Endodermal cell (in vitro differentiated cells): Measurements from ENCODE around the gene KRTAP10-3. TPM values are rescaled to one million over a fixed set of nuclear protein-coding genes. Genes with fewer than 3 reads are reported as not detected.

Experiments used
- DNase-seq: peaks from one replicate; pipeline ENCODE4 v3.0.0-alpha.2; 2017
- H3K27ac ChIP-seq: 2 replicates; pipeline ENCODE4 v1.5.1; 2013; ENCODE audit warnings: mild to moderate bottlenecking, low read depth, low read length, moderate library complexity
- H3K27me3 ChIP-seq: 2 replicates; pipeline ENCODE4 v1.6.1; 2013; ENCODE audit warnings: mild to moderate bottlenecking, low read length, moderate library complexity; ENCODE audit not compliant: insufficient read depth, control insufficient read depth, poor library complexity, severe bottlenecking
- H3K36me3 ChIP-seq: 2 replicates; pipeline ENCODE4 v1.7.0; 2013; ENCODE audit warnings: mild to moderate bottlenecking, low read length, moderate library complexity; ENCODE audit not compliant: control insufficient read depth, insufficient read depth
- H3K4me1 ChIP-seq: one replicate; pipeline ENCODE4 v1.7.0; 2013; ENCODE audit warnings: low read length; ENCODE audit not compliant: control insufficient read depth, insufficient read depth
- H3K4me3 ChIP-seq: 2 replicates; pipeline ENCODE4 v1.5.1; 2013; ENCODE audit warnings: mild to moderate bottlenecking, low read length, moderate library complexity
- H3K9ac ChIP-seq: 2 replicates; pipeline ENCODE4 v1.6.1; 2013; ENCODE audit warnings: mild to moderate bottlenecking, low read length, moderate library complexity; ENCODE audit not compliant: poor library complexity, severe bottlenecking; ENCODE audit errors: extremely low read depth
- H3K9me3 ChIP-seq: 2 replicates; pipeline ENCODE4 v1.6.1; 2013; ENCODE audit warnings: mild to moderate bottlenecking, low read length, moderate library complexity; ENCODE audit not compliant: control insufficient read depth
- H3K27ac Mint-ChIP-seq: 2 replicates; pipeline ENCODE4 v1.8.0; 2020; ENCODE audit warnings: mixed read lengths
- H3K27me3 Mint-ChIP-seq: 2 replicates; pipeline ENCODE4 v1.8.0; 2021; ENCODE audit warnings: mild to moderate bottlenecking, mixed read lengths; ENCODE audit not compliant: insufficient read depth
- H3K36me3 Mint-ChIP-seq: 2 replicates; pipeline ENCODE4 v1.8.0; 2020; ENCODE audit warnings: low read depth, mixed read lengths
- H3K4me1 Mint-ChIP-seq: 2 replicates; pipeline ENCODE4 v1.8.0; 2020; ENCODE audit warnings: mixed read lengths
- H3K4me3 Mint-ChIP-seq: 2 replicates; pipeline ENCODE4 v1.8.0; 2020; ENCODE audit warnings: mild to moderate bottlenecking, moderate library complexity, mixed read lengths
- H3K9me3 Mint-ChIP-seq: 2 replicates; pipeline ENCODE4 v1.8.0; 2020; ENCODE audit warnings: mild to moderate bottlenecking, mixed read lengths
- WGBS, 2 experiments: methylation state at CpG; one replicate each; pipeline versions ENCODE4 v1.1.5 to v1.1.7; 2013; ENCODE audit warnings: missing lambda C conversion rate in 2 of 2, mixed read lengths in 1 of 2; ENCODE audit not compliant: insufficient coverage in 1 of 2, insufficient read length in 1 of 2; 5-methylcytosine and 5-hydroxymethylcytosine counted together
- total RNA-seq, 2 donors: library from RNA; stranded (reverse); fragmentation: NEBNext Ultra II Directional in 1 of 2; extraction: Animal tissue kit (Norgen Biotek cat#: 25700) in 1 of 2; gene quantifications; 2 replicates in 1 of 2; 3 replicates in 1 of 2; pipeline ENCODE4 v1.2.1, GENCODE V29; 2021
- TF ChIP-seq, protein P1 (sequence below): fragments of 200-600 bp; sonication (generic); conservative IDR thresholded peaks from 2 replicates; pipeline ENCODE4 v1.5.0; 2021; ENCODE audit warnings: antibody characterized with exemption, mild to moderate bottlenecking

KRTAP10-3 gene
- total RNA-seq, 2 donors from 2014 or later: not detected

DNA sequence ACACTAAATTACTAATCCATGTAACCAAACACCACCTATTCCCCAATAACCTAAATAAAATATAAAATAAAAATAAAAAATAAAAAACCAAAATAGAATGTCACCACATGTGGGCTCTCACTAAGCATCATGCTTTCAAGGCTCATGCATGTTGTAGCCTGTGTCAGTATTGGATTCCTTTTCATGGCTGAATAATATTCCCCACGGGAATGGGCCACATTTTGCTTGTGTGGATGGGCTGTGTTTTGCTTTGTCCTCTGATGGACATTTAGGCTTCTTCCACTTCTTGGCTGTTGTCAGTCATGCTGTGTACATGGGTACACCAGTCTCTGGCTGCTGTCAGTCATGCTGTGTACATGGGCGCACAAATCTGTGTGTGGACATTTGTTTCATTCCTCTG, 30.5 kb upstream of the KRTAP10-3 start:
- Histone ChIP-seq H3K27ac (no peak overlapping the region), H3K9me3 (no peaks in the 10 kb centered on the region), H3K4me3 (no peak overlapping the region), H3K9ac (no peak overlapping the region), H3K36me3 (no peaks in the 10 kb centered on the region), H3K27me3 (no peaks in the 10 kb centered on the region), H3K4me1 (no peaks in the 10 kb centered on the region)
- no peak for DNase-seq
- Mint-ChIP-seq H3K4me1 (peaks cover 9% of the 10 kb centered on the region), H3K27me3 (peaks cover 1% of the 10 kb centered on the region), H3K36me3 (no peaks in the 10 kb centered on the region), H3K27ac (no peak overlapping the region), H3K4me3 (no peak overlapping the region), H3K9me3 (peaks cover 6% of the 10 kb centered on the region)
- TF ChIP-seq, protein P1, sequence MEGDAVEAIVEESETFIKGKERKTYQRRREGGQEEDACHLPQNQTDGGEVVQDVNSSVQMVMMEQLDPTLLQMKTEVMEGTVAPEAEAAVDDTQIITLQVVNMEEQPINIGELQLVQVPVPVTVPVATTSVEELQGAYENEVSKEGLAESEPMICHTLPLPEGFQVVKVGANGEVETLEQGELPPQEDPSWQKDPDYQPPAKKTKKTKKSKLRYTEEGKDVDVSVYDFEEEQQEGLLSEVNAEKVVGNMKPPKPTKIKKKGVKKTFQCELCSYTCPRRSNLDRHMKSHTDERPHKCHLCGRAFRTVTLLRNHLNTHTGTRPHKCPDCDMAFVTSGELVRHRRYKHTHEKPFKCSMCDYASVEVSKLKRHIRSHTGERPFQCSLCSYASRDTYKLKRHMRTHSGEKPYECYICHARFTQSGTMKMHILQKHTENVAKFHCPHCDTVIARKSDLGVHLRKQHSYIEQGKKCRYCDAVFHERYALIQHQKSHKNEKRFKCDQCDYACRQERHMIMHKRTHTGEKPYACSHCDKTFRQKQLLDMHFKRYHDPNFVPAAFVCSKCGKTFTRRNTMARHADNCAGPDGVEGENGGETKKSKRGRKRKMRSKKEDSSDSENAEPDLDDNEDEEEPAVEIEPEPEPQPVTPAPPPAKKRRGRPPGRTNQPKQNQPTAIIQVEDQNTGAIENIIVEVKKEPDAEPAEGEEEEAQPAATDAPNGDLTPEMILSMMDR: no peak
- 83 to 94% methylated on average over 1 to 2 of the region's 2 CpGs for WGBS, 2 experiments

DNA sequence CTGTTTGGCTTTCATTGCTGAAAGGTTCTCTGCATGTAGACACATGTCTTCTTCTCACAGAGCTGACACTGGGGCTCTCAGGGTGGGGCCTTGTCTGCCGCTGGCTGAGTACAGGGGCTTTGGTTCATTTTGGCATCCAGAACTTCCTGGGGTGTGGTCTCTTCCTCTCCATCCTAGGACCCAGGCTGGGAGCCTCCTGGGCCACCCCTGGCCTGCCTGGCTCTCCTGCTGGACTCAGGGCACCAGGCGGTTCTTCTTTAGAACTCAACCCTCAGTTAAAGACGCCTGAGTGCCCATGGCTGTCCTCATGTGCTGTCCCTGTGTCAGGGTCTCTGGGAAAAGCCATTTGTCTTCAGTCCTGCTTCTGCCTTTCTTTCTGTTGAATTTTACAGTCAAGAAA, 27.3 kb upstream of the KRTAP10-3 start:
- TF ChIP-seq, protein P1: no peak
- Mint-ChIP-seq H3K4me3 (no peak overlapping the region), H3K27me3 (peaks cover 3% of the 10 kb centered on the region), H3K9me3 (peaks cover 17% of the 10 kb centered on the region), H3K4me1 (peaks cover 5% of the 10 kb centered on the region), H3K36me3 (no peaks in the 10 kb centered on the region), H3K27ac (no peak overlapping the region)
- 84 to 100% methylated on average over 3 of the region's 3 CpGs for WGBS, 2 experiments
- Histone ChIP-seq H3K4me3 (no peak overlapping the region), H3K27me3 (no peaks in the 10 kb centered on the region), H3K4me1 (no peaks in the 10 kb centered on the region), H3K36me3 (no peaks in the 10 kb centered on the region), H3K27ac (no peak overlapping the region), H3K9ac (no peak overlapping the region), H3K9me3 (peaks cover 9% of the 10 kb centered on the region)
- no peak for DNase-seq

DNA sequence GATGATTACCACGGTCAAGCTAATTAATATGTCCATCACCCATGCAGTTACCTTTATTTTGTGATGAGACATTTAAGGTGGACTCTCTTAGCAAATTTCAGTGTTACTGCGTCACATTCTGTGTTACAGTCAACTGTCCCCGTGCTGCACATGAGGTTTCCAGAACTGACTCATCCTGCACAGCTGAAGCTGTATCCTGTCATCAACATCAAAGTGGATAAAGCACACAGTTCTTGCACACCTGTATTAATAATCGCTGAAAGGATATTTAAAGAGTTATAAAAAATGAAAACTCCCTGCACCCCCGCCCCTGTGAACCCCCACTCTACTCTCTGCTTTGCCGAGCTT, 25.2 kb upstream of the KRTAP10-3 start:
- peaks cover 17% of the 10 kb centered on the region for H3K9me3 Mint-ChIP-seq
- Histone ChIP-seq H3K4me3 (no peak overlapping the region), H3K36me3 (no peaks in the 10 kb centered on the region), H3K27me3 (no peaks in the 10 kb centered on the region), H3K27ac (no peak overlapping the region), H3K9ac (no peak overlapping the region), H3K9me3 (peaks cover 9% of the 10 kb centered on the region), H3K4me1 (no peaks in the 10 kb centered on the region)
- peaks cover 7% of the 10 kb centered on the region for H3K27me3 Mint-ChIP-seq
- no peak overlapping the region for H3K4me3 Mint-ChIP-seq
- H3K27ac Mint-ChIP-seq: no peak overlapping the region
- WGBS, 2 experiments: 91 to 92% methylated on average over 6 of the region's 6 CpGs
- peaks cover 5% of the 10 kb centered on the region for H3K4me1 Mint-ChIP-seq
- no peaks in the 10 kb centered on the region for H3K36me3 Mint-ChIP-seq
- TF ChIP-seq, protein P1: no peak
- DNase-seq: no peak
